ENCODE data around the gene RCAN2.

RCAN2 gene

DNA sequence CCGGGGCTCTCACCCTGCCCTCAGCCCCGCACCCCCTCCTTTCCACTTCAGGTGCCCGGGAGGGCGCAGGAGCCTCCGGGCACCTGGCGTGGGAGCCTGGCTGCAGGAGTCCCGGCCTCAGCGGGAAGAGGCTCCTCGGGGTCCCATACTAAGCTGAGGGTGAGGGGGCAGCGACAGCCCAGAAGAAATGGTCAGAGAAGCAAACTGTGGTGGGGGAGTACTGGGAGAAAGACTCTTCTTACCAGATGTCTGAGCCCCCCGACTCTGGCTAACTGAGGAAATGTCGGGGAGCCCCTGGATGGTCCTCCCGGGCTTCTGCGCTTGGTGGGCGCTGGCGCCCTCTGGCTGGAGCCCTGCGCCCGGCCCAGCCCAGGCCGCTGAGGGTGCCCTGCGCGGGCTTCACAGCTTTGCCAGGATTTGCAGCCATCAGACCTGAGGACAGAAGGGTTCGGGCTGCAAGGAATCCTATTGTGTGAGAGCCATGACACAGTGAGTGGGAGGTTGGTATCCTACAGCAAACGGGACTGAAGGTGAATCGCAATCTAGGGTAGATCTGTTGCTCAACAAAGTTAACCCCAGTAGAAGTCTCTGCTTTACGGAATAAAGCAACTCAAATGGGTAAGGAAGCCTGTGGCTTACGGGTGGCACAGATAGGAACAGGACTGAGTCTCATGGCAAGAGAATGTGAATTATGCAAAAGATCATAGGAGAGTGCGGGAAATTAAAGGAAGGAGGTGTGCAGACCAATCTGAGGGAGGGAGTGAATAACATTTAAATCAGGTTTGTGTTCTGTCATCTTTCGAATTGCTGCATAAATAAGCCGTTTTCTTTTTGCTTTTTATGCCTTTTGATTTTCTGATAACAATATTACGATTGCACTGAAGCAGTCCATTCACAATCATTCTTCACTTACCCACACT is 639 bp upstream of the RCAN2 start:
- no peak for DNase-seq

DNA sequence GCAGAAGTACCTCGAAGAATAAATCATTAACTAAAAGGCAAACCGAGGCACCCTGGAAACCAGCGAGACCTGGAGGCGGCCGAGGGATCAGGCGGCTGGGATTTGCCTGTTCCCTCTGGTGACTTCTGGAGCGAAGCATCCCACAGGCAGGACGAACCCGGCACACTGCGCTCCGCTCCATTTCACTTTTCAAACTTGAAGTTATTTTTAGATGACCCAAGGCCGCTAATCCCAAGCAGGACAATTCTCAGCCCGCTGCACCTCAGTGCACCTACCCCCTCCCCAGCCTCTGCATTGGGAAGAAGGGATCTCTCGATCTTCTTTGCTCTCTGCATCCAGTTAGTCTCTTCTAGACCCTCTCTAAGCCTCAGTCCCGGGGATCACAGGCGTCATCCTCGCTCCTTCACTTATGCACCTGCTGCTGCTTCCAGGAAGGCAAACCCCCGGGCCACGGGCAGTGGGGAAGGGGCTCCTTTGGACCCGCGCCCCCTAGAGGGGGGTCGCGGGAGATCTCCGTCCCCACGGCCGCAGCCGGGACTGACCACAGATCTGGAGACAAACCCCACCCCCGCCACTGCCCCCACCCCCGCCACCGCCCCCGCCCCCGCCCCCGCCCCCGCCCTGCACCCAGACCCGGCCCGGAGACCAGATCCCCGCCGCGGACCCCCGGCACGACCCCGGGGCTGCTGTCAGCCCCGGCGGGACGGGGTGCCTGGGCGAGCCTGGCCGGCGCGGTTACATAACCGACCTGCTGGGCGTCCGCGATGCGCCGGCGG is 636 bp downstream of the RCAN2 start:
- DNase-seq, result no peak

DNA sequence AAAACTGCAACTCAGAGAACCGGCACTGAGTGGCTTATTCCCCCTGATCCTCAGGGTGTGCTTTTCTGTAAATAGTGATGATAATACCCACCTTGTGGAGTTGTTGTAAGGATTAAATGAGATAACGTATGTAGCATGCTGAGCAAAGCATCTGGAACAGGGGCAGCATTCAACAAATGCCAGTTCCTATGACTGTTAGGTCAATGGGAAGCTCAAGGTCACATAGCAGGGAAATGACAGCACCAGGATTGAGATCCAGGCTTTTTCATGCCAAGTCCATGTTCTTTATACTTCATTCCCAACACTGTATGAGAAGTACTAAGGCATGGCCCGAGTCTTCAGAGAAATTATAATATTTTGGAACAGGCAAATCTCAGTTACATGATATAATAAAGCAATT is 5.1 kb downstream of the RCAN2 start:
- no peak for DNase-seq

DNA sequence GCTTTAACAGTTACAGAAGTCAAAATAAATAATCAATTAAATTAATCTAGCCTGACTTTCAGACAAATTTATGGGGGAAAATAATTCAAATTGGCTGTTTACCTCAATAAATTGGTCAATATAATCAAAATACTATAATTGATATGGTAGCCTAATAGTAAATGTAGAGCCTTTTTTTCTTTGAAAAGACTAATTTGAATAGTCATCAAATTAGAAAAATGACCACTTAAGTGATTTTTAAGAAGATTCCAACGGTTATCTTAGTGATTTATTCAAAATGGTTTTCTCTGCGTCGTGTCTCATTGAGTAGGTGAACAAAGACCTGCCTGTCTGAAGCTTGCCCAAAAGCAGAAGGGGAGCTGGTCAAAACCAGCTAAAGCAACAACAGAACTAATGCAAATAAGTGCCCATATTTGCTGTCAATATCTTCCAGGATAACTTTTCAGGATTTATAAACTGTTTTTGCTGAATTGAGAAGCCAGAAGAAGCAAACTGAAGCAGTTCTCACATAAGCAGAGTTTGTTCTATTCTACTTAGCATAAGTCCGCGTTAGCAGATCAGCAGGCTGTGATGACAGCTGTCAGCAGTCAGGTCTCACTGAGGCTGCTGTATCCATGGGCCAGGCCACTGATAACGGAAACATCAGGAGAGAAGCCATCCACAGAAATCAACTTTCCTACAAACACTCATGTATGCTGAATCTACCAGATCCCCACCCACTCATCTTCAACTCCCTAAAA is 7.0 kb downstream of the RCAN2 start:
- DNase-seq, result no peak

DNA sequence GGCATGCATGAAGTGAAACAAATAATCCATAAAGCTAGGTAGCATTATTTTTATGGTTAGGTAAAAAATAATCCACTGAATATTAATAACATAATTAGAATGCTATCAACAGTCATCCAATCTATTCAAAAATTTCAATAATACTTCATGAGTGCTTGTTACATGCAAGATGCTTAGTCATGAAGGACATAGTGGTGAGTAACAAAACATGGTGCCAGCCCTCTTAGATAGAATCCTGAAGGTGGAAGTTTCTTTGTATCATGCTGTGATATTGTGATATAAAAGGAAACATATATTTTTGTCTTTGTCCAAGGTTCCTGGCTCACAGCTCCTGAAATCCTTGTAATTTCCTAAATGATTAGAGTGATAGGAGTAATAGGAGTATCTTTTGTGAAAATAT is 14.9 kb downstream of the RCAN2 start:
- no peak for DNase-seq

DNA sequence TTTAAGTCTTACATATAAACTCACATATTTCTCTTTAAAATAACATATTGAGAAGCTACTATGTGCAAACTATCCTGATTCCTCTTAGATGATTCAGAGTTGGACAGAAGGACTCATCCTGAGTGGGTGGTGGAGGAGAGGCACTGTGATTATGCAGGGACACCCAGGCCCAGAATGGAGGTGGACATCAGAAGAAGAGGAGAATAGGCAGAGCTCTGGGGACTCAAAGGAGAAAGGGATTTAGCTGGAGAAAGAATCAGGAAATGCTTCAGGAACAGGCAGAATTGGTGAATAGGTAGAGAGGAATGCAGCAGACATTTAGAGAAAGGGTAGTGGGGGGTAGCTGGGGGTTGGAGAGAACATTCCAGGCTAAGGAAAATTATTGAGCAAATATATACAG is 17.4 kb downstream of the RCAN2 start:
- DNase-seq, result no peak

DNA sequence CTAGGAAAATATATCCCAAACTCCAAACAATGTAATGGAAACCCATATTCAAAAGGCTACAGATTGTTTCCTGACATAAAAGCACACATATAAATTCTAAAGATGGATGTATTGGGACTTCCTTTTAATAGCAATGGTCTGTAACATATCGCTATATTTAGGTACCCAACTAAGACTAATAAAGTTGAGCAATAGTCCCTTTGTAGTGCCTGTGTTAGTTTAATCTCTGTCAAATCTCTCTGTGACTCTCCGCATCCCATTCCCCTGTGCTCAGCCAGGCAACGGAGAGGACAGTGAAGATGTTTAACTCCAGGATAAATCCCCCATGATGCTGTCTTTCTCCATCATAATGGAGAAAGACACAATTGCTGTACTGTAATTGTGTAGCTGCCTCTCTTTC is 19.0 kb downstream of the RCAN2 start:
- no peak for DNase-seq

DNA sequence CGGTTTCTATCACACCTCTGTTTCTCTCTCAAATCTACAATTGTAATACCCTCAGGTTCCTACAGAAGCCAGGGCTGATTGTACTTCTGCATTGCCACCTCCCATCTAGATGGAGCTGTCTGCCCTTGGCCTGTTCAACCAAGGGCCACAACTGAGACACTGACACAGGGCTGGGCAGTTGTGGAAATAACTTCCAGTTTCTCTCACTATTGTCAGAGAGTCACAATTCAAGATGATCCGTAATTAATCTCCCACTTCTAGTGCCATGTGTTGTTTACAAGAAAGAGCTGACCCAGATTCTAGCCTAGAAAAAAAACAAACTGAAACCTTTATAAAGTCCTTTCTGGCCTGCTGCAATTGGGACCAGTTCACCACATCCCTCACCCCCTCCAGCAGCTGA is 22.2 kb downstream of the RCAN2 start:
- no peak for DNase-seq

DNA sequence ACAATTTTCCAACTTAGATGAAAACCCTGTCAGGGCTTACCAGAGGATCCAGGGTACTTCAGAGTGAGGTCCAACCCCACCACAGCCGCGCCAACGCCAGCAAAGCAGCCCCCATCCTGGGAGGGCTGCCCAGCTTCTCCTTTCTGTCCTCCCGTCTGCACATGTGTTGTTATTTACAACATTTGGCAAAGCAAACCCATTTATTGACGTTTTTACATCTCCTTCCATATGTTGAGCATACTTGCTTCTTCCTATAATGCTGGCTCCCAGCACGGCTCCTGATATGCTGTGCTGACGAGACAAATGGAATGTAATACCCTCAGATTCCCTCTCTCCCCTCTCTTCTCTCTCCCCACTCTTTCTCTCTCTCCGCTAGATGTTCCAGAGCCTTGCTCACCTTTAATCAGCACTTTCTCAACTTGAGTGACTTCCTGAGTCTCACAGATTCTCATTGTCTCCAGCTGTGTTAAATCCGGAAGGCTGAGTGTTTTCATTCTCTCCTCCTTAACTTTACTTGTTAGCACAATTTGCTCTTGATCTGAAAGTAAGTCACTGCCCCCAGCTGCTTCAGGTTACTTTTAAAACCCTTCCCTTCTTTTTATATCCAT is 22.7 kb downstream of the RCAN2 start:
- no peak for DNase-seq

DNA sequence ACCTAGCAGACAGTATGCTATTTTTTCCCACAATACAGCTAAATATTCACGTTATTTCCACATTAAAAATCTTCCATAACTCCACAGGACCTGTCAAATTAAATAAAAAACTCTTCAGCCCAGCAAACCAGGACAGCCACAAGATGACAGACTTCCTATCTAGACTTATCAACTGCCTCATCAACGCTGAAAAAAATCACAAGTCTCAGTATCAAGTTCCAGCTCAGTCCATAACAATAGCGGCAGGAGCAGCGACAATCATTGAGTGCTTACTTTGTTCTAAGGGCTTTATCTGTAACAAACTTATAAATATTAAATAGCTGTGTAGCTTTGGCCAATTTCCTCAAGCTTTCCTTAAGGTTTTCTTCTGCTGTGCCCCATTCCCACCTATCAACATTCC is 24.7 kb downstream of the RCAN2 start:
- no peak for DNase-seq

DNA sequence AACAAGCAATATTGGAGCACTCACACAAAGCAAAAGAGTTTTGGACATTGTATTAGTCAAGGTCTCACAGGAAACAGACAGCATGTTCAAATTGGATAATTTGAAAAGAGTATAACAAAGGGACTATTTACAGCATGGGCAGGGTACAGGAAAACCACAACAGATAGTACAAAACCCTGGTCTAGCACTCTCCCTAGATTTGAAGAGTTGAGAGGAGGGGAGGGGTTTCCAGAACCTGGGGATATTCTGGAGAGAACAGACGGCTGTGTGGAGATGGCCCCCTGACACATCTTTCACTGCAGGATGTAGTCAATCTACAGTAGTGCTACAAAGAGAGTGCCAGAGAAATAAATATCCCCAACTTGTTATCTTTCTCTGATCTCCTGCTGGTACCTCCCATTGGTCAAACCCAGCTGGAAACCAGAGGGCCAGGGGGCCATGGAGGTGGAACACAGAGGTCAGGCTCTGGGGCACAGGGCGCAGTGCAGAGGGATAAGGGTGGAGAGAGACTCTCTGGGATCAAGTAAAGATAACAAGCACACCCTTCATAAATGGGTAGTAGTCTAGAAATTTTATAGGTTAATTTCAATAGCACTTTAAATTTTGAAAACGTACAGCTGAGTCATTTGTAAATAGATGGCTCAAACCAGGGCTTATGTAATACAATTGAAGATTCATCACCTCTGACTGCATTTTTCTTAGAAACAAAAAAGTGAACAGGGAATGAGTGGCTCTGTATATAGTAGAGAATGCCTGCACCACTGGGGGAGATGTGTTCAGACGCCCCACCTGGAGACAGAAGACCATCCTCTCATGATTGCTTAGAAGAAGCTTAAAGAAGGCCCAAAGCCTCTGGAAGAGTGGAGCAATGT is 25.7 kb downstream of the RCAN2 start:
- DNase-seq, result no peak

DNA sequence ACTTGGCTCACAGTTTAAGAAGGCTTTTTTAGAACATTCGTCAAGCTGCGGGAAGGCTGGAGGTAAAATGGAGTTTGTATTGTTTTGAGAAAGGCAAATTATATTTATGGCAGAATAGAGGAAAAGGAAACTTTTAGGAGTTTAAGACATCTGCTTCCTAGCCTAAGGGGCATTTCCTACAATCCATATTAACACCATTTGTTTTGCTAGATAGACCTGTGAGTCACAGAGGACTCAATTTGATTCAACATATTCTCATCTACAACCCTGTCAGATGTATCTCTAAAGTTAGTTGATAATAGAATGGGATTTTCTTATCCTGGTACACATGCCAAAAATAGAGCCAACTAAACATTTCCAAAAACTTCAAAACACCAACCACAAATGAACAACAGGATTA is 35.0 kb downstream of the RCAN2 start:
- DNase-seq, result no peak

DNA sequence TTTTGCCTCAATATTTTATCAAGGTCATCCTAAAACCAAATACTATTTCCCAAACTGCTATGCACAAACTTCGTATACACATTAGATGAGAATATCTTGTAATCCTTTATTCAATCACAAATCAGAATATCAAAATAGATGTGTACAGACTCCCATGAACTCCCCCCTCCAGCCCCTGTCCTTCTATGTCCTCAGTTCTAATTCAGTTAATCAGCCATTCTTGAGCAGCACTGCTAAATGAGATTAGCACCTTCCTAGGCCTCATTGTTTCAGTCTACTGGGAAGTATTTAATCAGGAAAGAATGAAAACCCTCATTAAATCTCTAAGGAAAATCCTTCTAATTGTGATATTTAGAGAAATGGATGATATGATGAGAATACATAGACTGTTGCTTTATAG is 36.6 kb downstream of the RCAN2 start:
- DNase-seq, result no peak

DNA sequence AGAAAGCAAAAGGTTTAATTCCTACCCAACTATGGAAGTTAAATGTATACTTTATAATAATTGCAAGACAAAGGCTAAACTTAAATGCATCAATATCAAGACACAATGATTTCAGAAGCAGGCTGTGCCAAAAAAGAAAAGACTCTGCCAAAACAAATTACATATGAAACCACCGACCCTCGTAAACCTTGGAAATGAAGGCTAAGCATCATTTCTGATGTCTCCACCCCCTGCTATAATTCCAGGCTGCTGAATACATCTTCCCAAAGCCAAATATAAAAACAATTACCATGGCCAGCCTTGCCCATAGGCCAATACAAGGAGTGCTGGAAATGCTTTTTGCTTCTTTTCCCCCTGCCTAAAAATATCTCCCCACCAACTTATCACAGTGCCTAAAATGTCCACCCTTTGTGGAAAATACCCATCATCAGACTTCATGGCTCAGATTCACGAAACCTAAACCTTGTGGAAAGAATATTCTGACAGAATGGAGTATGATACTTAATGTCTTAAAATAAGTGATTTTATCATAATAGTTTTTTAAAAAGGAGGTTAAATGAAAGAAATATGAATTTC is 37.4 kb downstream of the RCAN2 start:
- no peak for DNase-seq

DNA sequence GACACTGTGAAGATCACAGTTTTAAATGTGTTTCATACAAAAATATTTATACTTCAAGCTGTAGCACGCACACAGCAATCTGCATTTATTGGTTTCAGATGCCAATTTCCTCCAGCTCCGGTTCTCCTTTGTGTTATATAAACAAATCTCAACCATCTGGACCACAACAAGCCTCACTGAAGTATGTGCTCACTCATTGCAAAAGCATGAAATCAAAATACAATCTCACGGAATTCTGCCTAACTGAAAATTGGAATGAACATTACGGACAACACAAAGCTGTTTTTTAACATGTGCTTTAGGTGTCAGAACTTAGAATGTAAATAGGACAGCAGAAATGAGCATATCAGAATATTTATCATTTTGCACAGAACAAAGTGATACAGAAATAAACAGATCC is 38.0 kb downstream of the RCAN2 start:
- no peak for DNase-seq

DNA sequence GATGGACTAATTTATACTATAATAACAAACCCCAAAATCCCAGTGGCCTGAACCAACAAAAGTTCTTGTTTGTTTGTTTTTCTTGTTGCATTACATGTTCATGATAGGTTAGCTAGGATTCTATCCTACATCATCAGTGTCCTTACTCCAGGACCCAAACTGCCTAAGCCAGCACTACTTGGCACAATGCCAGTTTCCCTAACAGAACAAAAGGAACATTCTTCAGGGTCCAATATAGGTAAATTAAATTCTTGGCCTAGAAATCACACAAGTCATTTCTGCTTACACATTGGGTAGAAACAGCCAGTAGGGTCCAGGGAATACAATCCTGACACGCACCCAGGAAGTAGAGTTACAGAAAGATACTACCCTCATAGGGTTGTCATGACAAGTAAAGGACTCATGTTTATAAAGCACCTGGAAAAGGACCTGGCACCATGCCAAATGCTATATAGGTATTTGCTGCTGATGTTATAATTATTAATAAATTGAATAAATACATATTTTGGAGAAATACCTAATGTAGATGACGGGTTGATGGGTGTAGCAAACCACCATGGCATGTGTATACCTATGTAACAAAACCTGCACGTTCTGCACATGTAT is 38.8 kb downstream of the RCAN2 start:
- DNase-seq, result no peak

DNA sequence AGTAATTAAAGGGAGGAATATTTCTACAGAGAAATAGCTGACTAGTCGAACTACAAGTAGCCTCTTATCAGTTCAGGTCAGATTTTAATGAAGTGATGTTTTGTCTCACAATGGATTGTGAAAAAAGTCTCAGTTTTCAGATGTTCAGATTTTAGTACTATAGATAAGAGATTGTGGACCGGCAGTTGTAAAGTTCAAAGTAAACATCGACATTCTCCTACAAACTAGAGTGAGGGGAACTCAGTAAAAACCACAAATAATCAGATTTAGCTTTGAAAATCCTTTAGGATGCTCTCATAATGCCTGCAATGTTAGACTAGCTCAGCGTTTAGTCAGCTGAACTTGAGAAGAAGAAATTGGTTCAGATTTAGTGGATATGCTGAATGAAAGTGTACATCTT is 39.9 kb downstream of the RCAN2 start:
- no peak for DNase-seq

DNA sequence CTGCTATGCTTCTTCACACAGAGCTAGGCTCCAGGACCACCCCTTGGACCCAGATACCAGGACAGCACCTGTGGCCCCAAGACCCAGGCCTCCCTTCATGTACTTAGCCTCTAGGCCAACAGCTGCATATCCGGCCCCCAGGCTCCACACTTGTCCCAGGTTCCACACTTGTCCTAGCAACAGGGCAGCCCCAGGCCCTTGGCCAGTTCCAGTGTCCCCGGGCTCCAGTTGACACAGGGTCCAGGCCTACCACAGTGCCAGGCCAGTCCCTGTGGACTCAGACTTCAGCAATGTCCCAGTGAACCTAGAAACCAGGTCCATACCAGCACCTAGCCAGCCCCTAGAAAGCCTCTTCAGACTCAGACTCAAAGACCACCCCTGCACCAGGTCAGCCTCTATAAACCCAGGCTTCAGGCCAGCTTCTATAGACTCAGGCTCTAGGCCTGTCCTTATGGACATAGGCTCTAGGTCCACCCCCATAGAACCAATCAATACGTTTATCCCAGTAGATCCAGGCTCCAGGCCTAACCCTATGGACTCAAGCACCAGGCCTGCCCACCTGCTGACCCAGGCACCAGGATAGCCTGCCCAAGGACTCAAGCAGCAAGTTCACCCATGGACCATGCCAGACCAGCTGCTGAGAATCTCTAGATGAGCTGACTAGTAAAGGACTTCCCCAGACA is 46.3 kb downstream of the RCAN2 start:
- no peak for DNase-seq

DNA sequence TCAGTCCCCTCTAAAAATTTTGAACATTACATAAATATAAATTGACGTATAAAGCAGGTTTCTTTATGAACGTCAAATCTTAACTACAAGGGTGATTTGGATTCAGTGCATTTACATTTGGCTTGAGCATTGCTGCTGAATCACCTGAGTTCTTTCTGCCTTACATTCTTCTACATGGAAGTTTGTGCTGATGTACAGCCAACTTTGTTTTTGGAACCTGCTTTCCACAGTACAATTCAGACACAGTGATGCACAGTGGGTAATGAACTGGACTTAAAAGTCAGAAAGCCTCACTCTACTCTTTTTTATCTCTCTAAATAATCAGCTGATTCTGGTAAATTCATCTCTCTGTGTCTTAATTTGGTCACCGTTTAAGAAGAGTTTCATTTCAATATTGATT is 47.6 kb downstream of the RCAN2 start:
- DNase-seq, result no peak

DNA sequence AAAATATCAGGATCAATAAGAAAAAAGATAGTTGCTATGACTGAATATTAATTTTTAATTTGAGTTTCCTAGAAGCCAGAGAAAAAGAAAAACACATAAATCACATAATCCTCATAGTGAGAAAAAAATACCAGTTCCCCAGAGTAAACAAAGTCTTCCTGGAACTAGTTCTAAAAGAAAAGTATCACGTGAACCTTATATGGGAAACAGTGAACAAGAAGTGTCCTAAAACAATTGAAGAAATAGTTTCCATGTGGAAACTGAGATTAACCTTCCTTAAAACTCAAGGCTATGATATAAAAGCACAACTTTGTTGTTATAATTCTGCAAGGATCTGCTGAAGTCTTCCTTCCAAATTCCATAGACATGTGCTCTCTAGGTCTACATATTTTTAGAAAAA is 50.6 kb downstream of the RCAN2 start:
- no peak for DNase-seq

DNA sequence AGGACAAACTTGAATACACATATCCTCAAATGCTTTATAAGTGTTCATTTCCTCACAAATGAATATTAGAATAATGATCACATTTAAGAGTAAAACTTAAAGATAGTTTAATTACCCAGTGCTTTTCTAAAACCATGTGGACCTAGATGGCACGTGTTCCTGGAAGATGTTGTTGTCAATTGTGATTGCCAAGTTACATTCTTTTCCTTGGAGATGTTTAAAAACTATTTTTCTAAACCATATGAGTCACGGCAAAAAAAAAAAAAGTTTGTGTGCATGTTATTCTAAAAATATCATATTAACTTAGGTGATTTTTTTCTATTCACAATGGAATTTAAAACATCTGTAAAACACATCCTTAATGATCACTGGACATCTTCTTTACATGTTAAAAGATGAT is 51.1 kb downstream of the RCAN2 start:
- no peak for DNase-seq
